Mononuclear cell (primary cell): ENCODE data around the gene AZIN2. TPM values are rescaled to one million over a fixed set of nuclear protein-coding genes. Genes with fewer than 3 reads are reported as not detected.

Experiments used
- H3K27me3 ChIP-seq: 2 replicates; pipeline ENCODE4 v1.6.0; 2011; ENCODE audit warnings: low read length, control low read depth; ENCODE audit not compliant: insufficient read depth
- H3K4me1 ChIP-seq: 2 replicates; pipeline ENCODE4 v1.5.1; 2011; ENCODE audit warnings: mild to moderate bottlenecking, low read length, control low read depth; ENCODE audit not compliant: insufficient read depth
- H3K4me3 ChIP-seq: 2 replicates; pipeline ENCODE4 v1.5.1; 2011; ENCODE audit warnings: mild to moderate bottlenecking, low read length, moderate library complexity
- H3K9me3 ChIP-seq: 2 replicates; pipeline ENCODE4 v1.5.1; 2011; ENCODE audit warnings: low read depth, mild to moderate bottlenecking, control low read depth, low read length
- total RNA-seq: library from RNA; depleted of rRNA; stranded (reverse); fragments of >200 nt; gene quantifications from one replicate; pipeline ENCODE4 v1.2.3, GENCODE V29; 2012

The AZIN2 gene
- total RNA-seq, 1 donor: 1.6 TPM

- H3K4me1 ChIP-seq: no peaks in the 10 kb centered on the region
- no peak overlapping the region for H3K4me3 ChIP-seq
- no peaks in the 10 kb centered on the region for H3K27me3 ChIP-seq
- H3K9me3 ChIP-seq: no peaks in the 10 kb centered on the region
Measured at GRCh38 chr1:33159577-33159976, 78.6 kb downstream of the AZIN2 start.

GRCh38 chr1:33161061-33161681 is 80.2 kb downstream of the AZIN2 start:
- H3K9me3 ChIP-seq: no peaks in the 10 kb centered on the region
- H3K27me3 ChIP-seq: no peaks in the 10 kb centered on the region
- no peaks in the 10 kb centered on the region for H3K4me1 ChIP-seq
- no peak overlapping the region for H3K4me3 ChIP-seq

DNA sequence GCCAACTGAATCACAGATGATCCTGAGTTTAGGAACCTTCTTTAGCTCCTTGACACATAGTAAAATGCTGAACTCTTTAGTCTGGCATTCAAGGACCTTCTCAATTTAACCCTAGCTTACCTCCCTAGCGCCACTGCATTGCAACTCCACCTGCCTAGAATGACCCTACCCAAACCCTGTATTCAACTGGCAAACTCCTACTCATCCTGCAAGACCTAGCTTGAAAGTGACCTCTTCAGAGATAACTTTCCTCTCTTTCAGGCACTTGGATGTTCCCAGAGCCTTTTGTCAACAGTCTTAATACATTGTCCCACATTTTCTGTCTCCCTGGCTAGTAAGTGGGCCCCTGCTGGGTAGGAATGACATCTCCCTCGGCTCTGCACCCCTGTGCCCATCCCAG is 81.2 kb downstream of the AZIN2 start:
- H3K27me3 ChIP-seq: no peaks in the 10 kb centered on the region
- no peaks in the 10 kb centered on the region for H3K9me3 ChIP-seq
- H3K4me1 ChIP-seq: no peaks in the 10 kb centered on the region
- H3K4me3 ChIP-seq: no peak overlapping the region

GRCh38 chr1:33163621-33164519 is 82.9 kb downstream of the AZIN2 start:
- Histone ChIP-seq H3K4me3 (no peak overlapping the region), H3K4me1 (no peaks in the 10 kb centered on the region), H3K27me3 (no peaks in the 10 kb centered on the region), H3K9me3 (no peaks in the 10 kb centered on the region)

GRCh38 chr1:33165209-33165608 is 84.3 kb downstream of the AZIN2 start:
- H3K27me3 ChIP-seq: no peaks in the 10 kb centered on the region
- H3K9me3 ChIP-seq: no peaks in the 10 kb centered on the region
- no peaks in the 10 kb centered on the region for H3K4me1 ChIP-seq
- no peak overlapping the region for H3K4me3 ChIP-seq

- H3K9me3 ChIP-seq: no peaks in the 10 kb centered on the region
- H3K4me1 ChIP-seq: no peaks in the 10 kb centered on the region
- no peak overlapping the region for H3K4me3 ChIP-seq
- H3K27me3 ChIP-seq: no peaks in the 10 kb centered on the region
Measured at GRCh38 chr1:33165809-33166208, 84.9 kb downstream of the AZIN2 start.

DNA sequence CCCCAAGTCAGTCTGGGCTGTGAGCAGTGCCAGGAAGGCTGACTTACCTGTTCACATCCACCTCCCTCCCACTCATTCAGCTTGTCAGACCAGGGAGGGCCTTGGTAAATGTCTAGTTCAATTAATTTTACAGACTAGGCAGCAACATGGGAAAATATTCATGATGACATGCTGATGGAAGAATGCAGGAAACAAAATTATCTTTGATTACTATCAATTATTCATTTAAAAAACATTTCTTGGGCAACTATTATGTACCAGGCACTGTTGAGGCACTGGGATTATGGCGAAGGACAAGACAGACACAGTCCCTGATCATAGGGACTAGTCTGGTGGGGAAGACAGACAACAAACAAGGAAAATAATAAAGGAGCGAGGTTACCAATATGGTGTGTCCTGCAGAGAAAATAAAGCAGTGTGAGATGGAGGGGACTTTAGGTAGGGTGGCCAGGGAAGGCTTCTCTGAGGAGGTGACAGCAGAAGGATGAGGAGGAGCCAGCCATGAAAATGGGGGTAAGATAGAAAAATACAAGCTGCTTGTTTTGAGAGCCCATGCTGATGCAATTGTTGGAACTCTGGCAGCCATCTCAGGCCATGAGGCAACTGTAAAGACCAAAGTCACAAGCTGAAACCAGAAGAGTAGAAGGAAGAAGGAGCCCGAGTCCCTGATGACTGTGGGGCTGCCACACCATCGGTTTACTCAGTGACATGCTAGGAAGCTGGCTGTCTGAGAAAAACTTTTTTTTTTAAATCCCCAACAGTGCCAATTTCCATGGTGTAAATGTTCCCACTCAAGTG is 86.9 kb downstream of the AZIN2 start:
- H3K4me1 ChIP-seq: no peaks in the 10 kb centered on the region

GRCh38 chr1:33168556-33169289 is 87.8 kb downstream of the AZIN2 start:
- Histone ChIP-seq H3K4me1 (no peaks in the 10 kb centered on the region), H3K27me3 (no peaks in the 10 kb centered on the region), H3K9me3 (no peaks in the 10 kb centered on the region), H3K4me3 (no peak overlapping the region)

More for the DNA sequence above, 86.9 kb downstream of the AZIN2 start:
- H3K4me3 ChIP-seq: no peak overlapping the region
- no peaks in the 10 kb centered on the region for H3K9me3 ChIP-seq
- no peaks in the 10 kb centered on the region for H3K27me3 ChIP-seq

DNA sequence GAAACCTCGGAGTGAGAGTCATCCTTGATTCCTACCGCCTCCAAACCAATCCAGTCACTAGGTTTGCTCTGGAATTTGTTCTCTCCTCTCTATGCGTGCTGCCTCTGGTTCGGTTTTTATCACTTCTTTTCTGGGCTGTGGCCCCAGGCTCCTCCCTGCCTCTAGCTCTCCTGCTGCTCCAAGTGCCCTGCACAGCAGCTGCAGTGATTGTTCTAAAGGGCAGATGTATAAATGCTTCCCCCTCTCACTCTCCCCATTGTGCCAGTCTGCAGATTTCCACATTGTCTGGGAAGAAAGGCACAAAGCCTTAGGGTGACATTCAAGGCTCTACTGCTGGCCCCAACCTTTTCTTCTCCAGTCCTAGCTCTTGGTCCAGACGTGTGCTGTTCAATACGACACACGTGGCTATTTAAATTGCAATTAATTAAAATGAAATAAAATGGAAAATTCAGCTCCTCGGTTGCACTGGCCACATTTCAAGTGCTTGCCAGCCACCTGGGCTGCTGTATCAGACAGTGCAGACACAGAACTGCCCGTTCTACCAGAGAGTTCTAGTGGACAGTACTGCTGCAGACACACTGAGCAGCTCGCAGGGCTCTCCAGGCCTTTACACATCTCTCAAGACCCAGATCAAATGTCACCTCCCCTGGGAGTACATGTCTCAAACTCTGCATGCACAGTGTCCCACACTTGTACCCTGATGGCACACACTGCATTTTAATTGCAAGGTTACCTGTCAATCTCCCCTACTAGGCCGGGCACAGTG is 88.5 kb downstream of the AZIN2 start:
- no peak overlapping the region for H3K4me3 ChIP-seq
- no peaks in the 10 kb centered on the region for H3K9me3 ChIP-seq
- H3K4me1 ChIP-seq: no peaks in the 10 kb centered on the region
- H3K27me3 ChIP-seq: no peaks in the 10 kb centered on the region

Other genes with a start within 250 kb of the AZIN2 start
- 0.10 TPM for gene FNDC5, start 210.2 kb upstream of the AZIN2 start, total RNA-seq
- gene HPCA, start 194.7 kb upstream of the AZIN2 start, total RNA-seq: not detected
- not detected for gene TMEM54, start 179.8 kb upstream of the AZIN2 start, total RNA-seq
- 69.0 TPM for gene RNF19B, start 116.3 kb upstream of the AZIN2 start, total RNA-seq
- gene AK2, start 44.3 kb upstream of the AZIN2 start, total RNA-seq: 29.1 TPM
- gene TRIM62, start 100.9 kb downstream of the AZIN2 start, total RNA-seq: 9.9 TPM
- gene ZNF362, start 175.3 kb downstream of the AZIN2 start, total RNA-seq: 11.8 TPM
- gene A3GALT2, start 239.9 kb downstream of the AZIN2 start, total RNA-seq: not detected